GM13977 (cell line): ENCODE results near the gene TBC1D22A.

Experiments used
- DNase-seq: peaks from one replicate; pipeline ENCODE4 v3.0.0; 2012; ENCODE audit warnings: low spot score
- in situ Hi-C: fragments of 300-500 bp; cut with MboI; formaldehyde crosslinking; loops from one replicate; pipeline ENCODE4 v1.12.0; 2022; ENCODE audit warnings: low sequenced_read_pairs, low pct_unique_long_range_greater_than_20kb, mixed read lengths, inconsistent platforms; ENCODE audit not compliant: unreplicated experiment
- TF ChIP-seq, protein P1 (sequence below): IDR thresholded peaks from 2 replicates; pipeline ENCODE4 v1.5.1; 2012; ENCODE audit warnings: mild to moderate bottlenecking, control low read depth; ENCODE audit not compliant: insufficient read depth; ENCODE audit errors: extremely low read depth, missing control alignments

Gene TBC1D22A

GRCh38 chr22:47190276-47190956, 428.0 kb downstream of the TBC1D22A start:
- in situ Hi-C loops: no loop called here
- DNase-seq: no peak

DNA sequence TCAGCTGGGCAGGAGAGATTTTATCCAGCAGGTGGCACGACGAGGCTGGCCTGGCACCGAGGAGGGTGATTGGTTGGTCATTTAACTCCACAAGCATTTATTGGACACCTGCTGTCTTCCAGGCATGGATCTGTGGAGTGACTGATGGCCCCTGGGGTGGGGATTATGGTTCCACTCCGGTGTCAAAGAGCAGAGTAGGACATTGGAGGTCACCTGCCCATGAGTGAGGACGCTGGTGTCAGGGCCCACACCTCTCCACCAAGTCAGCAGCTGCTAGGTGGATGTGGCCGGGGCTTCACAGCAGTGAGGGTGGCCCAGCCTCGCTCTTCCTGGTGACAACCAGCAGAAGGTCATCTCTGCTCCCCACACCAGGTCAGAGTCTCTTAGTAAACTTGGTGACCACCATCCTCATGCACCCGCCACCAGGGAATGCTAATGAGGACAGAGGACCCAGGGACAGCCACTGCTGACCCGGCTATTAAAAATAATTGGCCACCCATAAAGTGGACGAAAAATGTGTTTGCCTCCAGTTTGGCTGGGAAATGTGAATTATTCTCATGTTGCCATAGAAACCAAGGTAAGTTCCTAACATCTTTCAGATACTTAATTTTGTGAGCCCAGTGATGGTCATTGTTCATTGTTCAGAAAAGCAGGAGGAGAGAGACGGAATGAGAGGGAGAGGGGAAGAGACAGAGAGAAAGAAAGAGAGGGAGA, 428.7 kb downstream of the TBC1D22A start:
- in situ Hi-C loops: no loop called here
- DNase-seq: no peak
- TF ChIP-seq, protein P1, sequence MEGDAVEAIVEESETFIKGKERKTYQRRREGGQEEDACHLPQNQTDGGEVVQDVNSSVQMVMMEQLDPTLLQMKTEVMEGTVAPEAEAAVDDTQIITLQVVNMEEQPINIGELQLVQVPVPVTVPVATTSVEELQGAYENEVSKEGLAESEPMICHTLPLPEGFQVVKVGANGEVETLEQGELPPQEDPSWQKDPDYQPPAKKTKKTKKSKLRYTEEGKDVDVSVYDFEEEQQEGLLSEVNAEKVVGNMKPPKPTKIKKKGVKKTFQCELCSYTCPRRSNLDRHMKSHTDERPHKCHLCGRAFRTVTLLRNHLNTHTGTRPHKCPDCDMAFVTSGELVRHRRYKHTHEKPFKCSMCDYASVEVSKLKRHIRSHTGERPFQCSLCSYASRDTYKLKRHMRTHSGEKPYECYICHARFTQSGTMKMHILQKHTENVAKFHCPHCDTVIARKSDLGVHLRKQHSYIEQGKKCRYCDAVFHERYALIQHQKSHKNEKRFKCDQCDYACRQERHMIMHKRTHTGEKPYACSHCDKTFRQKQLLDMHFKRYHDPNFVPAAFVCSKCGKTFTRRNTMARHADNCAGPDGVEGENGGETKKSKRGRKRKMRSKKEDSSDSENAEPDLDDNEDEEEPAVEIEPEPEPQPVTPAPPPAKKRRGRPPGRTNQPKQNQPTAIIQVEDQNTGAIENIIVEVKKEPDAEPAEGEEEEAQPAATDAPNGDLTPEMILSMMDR: no peak

More at GRCh38 chr22:47190276-47190956, 428.0 kb downstream of the TBC1D22A start:
- TF ChIP-seq, protein P1: no peak

DNA sequence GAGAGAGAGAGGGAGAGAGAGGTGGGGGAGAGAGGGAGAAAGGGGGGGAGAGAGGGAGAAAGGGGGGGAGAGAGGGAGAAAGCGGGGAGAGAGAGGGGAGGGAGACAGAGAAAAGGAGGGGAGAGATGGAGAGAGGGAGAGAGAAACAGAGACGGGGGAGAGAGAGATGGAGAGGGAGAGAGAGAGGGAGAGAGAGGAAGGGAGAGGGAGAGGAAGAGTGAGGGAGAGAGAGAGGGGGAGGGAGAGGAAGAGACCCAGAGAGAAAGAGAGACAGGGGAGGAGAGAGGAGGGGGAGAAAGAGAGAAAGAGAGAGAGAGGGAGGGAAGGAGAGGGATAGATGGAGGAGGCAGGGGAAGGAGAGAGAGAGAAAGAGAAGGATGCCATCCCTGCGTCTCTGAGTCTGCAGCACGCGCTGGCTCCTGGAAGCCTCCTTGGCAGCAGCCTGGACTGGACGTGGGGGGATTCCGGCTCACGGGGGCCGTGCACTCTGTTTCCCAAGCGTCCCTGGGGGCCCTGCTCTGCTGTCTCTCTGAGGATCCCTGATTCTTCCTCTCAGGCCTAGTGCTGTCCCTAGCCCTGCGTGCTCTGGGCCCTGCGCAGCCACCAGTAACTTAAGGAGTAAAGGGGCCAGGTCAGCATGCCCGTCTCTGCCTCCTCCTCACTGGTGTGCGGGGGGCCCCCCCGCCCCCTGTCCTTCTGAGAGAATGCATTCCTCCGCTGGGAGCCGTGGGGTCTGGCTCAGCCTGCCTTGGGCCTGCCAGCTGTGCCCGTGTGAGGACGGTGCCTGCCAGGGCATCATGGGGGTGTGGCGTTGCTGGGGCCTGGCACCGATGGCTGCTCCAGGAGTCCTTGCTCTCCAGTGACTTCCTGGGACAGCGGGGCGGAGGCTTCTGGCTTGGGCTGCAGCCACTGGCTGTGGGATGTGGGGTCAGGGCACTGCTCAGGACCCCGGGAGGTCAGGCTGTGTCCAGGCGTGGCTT, 429.5 kb downstream of the TBC1D22A start:
- TF ChIP-seq, protein P1: no peak
- in situ Hi-C loops: no loop called here
- no peak for DNase-seq

DNA sequence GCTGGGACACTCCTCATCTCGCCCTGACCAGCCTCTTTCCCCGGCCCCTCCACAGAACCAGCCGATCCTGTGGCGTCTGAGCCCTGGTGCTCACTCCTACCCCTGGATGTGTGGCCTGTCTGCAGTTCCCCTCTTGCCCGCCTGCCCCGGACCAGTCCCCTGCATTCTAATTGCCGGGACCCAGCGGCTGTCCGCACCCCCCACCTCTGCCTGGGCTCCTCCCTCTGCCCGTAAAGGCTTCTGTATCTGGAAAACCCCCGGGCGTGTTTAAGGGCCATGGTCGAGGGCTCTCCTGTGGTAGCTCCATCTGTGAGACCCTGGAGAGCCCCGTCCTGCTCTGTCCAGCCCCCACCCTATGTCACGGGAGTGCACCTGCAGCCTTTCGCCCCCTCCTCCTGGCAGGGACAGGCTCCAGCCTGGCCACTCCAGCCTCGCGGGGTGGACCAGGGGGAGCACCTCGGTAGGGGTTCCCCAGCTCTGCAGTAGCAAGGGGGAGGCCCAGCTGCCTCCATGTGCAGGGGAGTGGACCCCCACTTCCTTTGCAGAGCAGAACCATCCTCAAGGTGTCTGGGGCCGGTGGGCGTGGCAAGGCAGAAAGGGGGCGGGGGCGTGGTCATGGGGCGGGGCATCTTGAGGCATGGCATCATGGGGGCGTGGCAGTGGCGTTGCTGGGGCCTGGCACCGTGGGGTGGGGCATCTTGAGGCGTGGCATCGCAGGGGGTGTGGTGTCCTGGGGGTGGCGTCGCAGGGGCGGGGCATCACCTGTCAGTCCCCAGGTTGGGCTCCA, 430.4 kb downstream of the TBC1D22A start:
- in situ Hi-C loops: no loop called here
- TF ChIP-seq, protein P1: no peak

GRCh38 chr22:47193606-47194329, 431.3 kb downstream of the TBC1D22A start:
- DNase-seq: no peak
- in situ Hi-C loops: no loop called here
- TF ChIP-seq, protein P1: no peak

More for the DNA sequence above, 430.4 kb downstream of the TBC1D22A start:
- DNase-seq: no peak
